Keratinocyte (primary cell): Measurements from ENCODE around the gene PITPNM3.

Experiments
- EZH2 ChIP-seq: IDR thresholded peaks from one replicate; pipeline ENCODE4 v1.6.1; 2012; ENCODE audit warnings: inconsistent platforms, mild to moderate bottlenecking, low read length, moderate library complexity
- TF ChIP-seq, protein P1 (sequence below), 3 experiments: IDR thresholded peaks in 1 of 3; conservative IDR thresholded peaks in 1 of 3; optimal IDR thresholded peaks in 1 of 3; 2 replicates in 2 of 3; 3 replicates in 1 of 3; pipeline versions ENCODE3 to v1.5.1; 2011; ENCODE audit warnings: low read length in 3 of 3, mild to moderate bottlenecking in 3 of 3, moderate library complexity in 2 of 3, control low read depth in 1 of 3, inconsistent platforms in 1 of 3; ENCODE audit not compliant: insufficient read depth in 2 of 3; ENCODE audit errors: extremely low read depth in 1 of 3

DNA sequence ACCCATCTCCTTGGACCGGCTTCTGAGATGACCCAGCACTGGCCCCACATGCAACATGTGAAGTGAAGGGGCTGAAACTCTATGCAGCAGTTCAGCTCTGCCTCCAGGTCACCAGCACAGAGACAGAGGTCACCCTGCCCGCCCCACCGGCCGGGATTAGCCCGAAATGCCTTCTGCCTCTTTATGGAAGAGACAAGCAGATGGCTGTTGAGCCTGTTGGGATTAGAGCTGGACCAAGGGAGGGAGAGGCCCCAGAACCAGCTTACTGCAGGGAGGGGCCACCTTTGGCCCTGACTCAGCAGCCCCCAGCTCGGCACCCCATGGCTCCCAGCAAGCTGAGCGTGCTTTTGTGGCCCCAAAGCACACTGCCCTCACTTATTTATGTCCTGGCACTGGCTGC is 127.1 kb downstream of the PITPNM3 start:
- TF ChIP-seq, protein P1, sequence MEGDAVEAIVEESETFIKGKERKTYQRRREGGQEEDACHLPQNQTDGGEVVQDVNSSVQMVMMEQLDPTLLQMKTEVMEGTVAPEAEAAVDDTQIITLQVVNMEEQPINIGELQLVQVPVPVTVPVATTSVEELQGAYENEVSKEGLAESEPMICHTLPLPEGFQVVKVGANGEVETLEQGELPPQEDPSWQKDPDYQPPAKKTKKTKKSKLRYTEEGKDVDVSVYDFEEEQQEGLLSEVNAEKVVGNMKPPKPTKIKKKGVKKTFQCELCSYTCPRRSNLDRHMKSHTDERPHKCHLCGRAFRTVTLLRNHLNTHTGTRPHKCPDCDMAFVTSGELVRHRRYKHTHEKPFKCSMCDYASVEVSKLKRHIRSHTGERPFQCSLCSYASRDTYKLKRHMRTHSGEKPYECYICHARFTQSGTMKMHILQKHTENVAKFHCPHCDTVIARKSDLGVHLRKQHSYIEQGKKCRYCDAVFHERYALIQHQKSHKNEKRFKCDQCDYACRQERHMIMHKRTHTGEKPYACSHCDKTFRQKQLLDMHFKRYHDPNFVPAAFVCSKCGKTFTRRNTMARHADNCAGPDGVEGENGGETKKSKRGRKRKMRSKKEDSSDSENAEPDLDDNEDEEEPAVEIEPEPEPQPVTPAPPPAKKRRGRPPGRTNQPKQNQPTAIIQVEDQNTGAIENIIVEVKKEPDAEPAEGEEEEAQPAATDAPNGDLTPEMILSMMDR (optimal IDR thresholded peaks at IDR 0.05 in 1 of 3, IDR thresholded peaks at IDR 0.05 in 1 of 3, conservative IDR thresholded peaks at IDR 0.05 in 1 of 3; ENCODE audit: extremely low read depth in 1 of 3, insufficient read depth in 2 of 3, low read length in 3 of 3) = no peak
- TF ChIP-seq EZH2 = no peak
